GM12801 (cell line): ENCODE measurements around the gene IMP3.

Experiments used
- TF ChIP-seq, protein P1 (sequence below): IDR thresholded peaks from one replicate; pipeline ENCODE4 v1.5.1; 2011; ENCODE audit warnings: control low read depth; ENCODE audit not compliant: insufficient read length; ENCODE audit errors: extremely low read depth

The IMP3 gene

DNA sequence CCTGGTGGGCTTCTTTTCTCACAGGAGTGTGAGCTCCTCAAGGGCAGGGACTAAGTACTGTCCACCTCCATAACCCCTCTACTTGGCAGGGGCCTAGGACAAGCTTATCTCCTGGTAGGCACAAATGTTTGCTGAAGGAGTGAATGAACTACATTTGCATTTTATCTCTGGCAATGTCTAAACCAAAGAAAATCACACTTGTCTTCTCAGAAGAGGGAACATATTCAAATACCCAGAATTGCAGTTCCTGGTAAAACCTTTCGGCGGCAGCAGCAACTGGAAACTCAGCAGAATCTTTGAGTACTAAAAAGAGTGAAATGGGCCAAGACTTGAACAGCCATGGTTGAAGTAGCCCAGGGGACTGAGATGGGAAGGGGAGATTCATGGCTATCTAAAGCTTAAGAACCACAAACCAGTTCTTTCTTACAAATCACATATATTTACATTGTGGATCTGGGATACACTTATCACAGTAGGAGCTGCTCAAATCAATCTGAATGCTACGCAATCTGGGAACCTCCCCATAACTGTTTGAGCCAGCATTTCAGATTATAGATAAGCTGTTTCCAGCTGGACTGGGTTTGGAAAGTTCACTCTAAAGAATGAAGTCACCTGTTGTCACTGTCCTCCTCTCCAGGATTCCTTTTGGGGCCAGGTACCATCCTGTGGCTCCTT lies 42.2 kb downstream of the IMP3 start:
- TF ChIP-seq, protein P1, sequence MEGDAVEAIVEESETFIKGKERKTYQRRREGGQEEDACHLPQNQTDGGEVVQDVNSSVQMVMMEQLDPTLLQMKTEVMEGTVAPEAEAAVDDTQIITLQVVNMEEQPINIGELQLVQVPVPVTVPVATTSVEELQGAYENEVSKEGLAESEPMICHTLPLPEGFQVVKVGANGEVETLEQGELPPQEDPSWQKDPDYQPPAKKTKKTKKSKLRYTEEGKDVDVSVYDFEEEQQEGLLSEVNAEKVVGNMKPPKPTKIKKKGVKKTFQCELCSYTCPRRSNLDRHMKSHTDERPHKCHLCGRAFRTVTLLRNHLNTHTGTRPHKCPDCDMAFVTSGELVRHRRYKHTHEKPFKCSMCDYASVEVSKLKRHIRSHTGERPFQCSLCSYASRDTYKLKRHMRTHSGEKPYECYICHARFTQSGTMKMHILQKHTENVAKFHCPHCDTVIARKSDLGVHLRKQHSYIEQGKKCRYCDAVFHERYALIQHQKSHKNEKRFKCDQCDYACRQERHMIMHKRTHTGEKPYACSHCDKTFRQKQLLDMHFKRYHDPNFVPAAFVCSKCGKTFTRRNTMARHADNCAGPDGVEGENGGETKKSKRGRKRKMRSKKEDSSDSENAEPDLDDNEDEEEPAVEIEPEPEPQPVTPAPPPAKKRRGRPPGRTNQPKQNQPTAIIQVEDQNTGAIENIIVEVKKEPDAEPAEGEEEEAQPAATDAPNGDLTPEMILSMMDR = no peak

DNA sequence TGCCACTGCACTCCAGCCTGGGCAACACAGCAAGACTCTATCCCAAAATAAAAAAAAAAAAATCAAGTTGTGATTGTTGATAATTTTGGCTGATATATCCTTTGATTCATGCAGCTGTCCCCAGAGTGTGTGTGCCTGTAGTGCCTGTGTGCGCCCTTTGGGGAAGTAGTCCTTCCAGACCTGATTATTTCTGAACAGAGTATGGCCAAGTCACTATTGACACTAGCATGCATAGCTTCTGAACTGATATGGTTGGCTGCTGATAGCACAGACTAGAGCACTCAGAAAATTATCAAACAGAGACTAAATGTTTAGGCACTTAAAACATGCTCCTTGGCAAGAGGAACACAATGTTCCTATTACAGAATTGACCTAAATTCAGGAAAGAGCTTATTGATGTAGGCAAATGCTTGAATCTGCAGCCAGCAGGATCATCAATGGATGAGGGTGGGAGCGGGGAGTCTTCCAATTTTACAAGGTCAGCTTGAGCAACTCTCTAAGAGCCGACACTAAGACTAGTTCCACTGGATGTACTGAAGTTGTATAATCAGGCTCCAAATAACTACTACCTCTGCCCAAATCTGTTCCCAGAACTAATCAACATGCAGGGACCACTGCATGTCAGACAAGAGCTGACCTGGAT lies 43.2 kb downstream of the IMP3 start:
- TF ChIP-seq, protein P1 = no peak

DNA sequence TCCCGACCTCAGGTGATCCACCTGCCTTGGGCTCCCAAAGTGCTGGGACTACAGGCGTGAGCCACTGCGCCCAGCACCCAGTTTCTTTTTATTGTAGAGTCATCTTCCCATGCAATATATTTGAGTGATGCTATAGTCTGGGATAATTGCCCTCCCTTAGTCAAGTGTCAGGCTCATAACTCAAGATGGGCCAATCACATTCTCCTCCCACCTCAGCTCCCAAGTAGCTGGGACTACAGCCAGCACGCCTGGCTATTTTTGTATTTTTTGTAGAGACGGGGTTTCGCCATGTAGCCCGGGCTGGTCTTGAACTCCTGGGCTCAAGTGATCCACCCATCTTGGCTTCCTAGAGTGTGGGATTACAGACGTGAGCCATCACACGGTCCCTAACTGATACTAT lies 45.7 kb downstream of the IMP3 start:
- TF ChIP-seq, protein P1 = no peak

DNA sequence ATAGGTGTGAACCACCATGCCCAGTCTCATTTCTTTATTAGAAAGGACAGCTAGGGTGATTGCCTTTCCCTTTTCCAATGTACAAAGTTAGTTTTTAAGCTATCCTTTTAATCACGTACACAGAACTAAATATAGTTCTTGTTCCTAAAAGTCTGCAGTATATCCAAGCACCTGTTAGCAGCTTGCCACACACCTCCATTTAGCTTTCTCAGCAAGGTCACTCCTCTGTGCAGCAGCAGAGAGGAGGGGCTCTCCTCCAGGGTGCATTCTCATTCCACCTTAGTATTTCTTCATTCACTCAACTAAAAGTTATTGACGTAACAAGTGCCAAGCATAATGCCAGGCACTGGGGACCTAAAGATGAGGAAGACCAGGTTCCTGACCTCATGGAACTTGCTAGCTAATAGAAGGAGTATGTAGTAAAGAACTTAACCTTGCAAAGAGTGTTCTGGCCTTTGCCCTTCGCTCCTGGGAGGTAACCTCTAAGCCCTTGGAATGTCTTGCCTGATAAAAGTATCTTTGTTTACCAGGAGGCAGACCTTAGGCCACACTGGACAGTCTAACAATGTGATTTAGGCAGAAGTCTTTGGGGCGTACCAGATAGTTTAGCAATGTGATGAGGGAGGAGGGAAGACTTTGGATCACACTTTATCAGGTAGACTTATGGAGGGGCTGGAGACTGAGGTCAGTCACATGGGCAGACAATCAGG lies 48.2 kb downstream of the IMP3 start:
- TF ChIP-seq, protein P1 = no peak

DNA sequence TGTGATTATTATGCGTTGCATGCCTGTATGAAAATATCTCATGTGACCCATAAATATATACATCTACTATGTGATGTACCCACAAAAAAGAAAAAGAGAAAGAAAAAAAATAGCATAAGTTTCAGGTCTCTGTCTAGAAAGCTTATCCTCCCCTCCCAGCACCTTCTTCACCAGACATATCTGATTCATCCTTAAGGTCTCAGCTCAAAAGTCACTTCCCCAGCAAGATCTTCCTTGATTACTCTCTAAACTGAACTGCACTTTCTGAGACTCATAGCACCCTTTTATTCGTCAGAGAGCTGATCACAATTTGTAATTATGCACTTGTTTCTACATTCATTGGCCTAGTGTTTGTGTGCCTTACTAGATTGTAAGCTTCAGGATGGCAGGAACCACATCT lies 49.8 kb downstream of the IMP3 start:
- TF ChIP-seq, protein P1 = no peak
